ENCODE data around the gene AP2M1.

The AP2M1 gene

DNA sequence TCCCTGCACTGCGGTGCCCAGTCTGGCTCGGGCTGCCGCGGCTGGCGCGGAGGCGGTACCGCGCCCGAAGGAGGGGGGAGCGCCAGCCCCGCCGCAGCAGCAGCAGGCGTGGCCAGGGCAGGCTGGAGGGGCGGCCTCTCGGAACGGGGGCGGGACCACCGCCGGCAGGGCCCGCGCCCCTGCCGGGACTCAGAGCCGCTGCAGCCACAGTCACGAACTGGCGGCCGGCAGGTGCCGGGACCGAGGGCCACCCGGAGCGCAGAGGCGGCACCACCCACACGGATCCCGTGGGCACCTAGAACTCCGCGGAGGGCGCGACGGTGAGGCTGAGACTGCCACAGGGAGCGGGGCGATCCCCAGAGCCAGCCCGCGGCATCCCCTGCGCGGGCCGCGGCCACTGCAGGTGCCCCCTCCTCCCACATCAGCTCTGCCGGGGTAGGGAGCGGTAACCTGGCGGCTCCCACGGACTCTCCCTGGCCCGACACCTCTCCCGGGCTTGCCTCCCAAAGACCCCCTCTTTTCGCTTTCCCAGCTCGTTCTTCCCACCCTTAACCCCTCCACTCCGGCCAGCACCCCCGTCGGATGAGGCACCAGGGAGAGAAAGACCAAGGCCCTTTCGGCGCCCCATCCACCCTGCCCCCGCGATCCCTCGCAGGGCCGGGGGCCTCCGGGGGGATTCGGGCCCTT lies 54.9 kb downstream of the AP2M1 start, which contains the start of gene VWA5B2:
Gene VWA5B2 (plus strand): TSS at position 192 of the 687 bp plus-strand sequence. CDS start 944 bp downstream, outside the sequence.
- peak; percentile 35 for DNase-seq

GRCh38 chr3:184230081-184230602 lies 55.5 kb downstream of the AP2M1 start:
- DNase-seq = no peak

GRCh38 chr3:184230603-184231528 lies 56.2 kb downstream of the AP2M1 start:
- DNase-seq = no peak

DNA sequence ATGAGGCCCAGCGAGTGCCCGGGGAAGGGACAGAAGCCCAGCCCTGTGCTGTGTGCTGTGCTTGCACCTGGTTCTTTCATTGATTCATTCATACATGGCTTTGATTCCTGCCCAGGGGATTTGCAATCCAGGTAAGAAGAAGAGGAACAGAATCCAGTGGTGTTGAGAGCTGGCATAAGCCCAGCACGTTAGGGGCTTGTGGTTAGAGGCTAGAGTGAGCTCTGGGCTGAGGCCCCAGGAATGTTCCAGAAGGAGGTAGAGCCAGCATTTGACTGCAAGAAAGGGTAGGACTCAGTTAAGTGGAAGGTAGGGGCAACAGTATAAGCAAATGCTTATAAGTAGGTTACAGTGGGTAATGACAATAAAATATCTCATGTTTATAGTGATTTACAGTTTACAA lies 57.0 kb downstream of the AP2M1 start:
- no peak for DNase-seq

GRCh38 chr3:184233127-184233843 lies 58.6 kb downstream of the AP2M1 start:
- no peak for DNase-seq

Data from DMS 273 treated with DMSO at 0.1 percent for 48 hours (cell line).